B cell (primary cell): ENCODE results near the gene TLE2. TPM values are rescaled to one million over a fixed set of nuclear protein-coding genes. Genes with fewer than 3 reads are reported as not detected.

Experiments
- ATAC-seq: fragments of 200-7000 bp; cut with Tn5 transposase; one replicate; pipeline ENCODE4 v1.10.0; 2021; ENCODE audit warnings: low read depth, mild to moderate bottlenecking, moderate number of reproducible peaks, moderate library complexity
- CTCF ChIA-PET: fragments of 350-600 bp; sonication (Branson Sonifier 250); formaldehyde crosslinking; loops from one replicate; lab custom pipeline; 2021; ENCODE audit warnings: antibody characterized with exemption, inconsistent platforms; lab: Charles Lee
- POLR2A ChIA-PET: fragments of 350-600 bp; sonication (Branson Sonifier 250); formaldehyde crosslinking; loops from one replicate; lab custom pipeline; 2021; ENCODE audit warnings: antibody characterized with exemption; lab: Charles Lee
- DNase-seq: peaks from one replicate; pipeline ENCODE4 v3.0.0; 2013
- H2AFZ ChIP-seq: 2 replicates; pipeline ENCODE4 v1.6.1; 2012; ENCODE audit warnings: mild to moderate bottlenecking, low read depth, low read length; ENCODE audit not compliant: insufficient read depth, poor library complexity, severe bottlenecking
- H3K27ac ChIP-seq, 2 donors: 1 replicate in 1 of 2; 2 replicates in 1 of 2; pipeline ENCODE4 v1.5.1; 2012 to 2013; ENCODE audit warnings: low read length in 2 of 2, mild to moderate bottlenecking in 2 of 2, moderate library complexity in 1 of 2
- H3K27me3 ChIP-seq, 4 experiments: fragments of 200-600 bp in 1 of 4; sonication (generic) in 1 of 4; replicated peaks in 1 of 4; 1 replicate in 2 of 4; 2 replicates in 2 of 4; pipeline versions ENCODE4 v1.6.1 to v1.7.0; 2013 to 2016; ENCODE audit warnings: low read length in 3 of 4, mild to moderate bottlenecking in 2 of 4, mixed read lengths in 1 of 4, moderate library complexity in 1 of 4; ENCODE audit not compliant: insufficient read depth in 4 of 4, control insufficient read depth in 3 of 4; ENCODE audit errors: control extremely low read depth in 1 of 4
- H3K36me3 ChIP-seq, 2 experiments: replicated peaks in 1 of 2; 1 replicate in 1 of 2; 2 replicates in 1 of 2; pipeline versions ENCODE4 v1.6.1 to v1.7.1; 2013; ENCODE audit warnings: low read length in 1 of 2; ENCODE audit not compliant: insufficient read depth in 2 of 2, control insufficient read depth in 1 of 2; ENCODE audit errors: control extremely low read depth in 1 of 2, extremely low read depth in 1 of 2
- H3K4me1 ChIP-seq, 2 donors: fragments of 200-600 bp in 1 of 2; sonication (generic) in 1 of 2; 1 replicate in 1 of 2; 2 replicates in 1 of 2; pipeline versions ENCODE4 v1.5.1 to v1.6.1; 2013 to 2017; ENCODE audit warnings: low read length in 2 of 2; ENCODE audit not compliant: control insufficient read depth in 2 of 2, insufficient read depth in 2 of 2
- H3K4me2 ChIP-seq: replicated peaks from 2 replicates; pipeline ENCODE3; 2012; ENCODE audit warnings: mild to moderate bottlenecking, low read depth, low read length; ENCODE audit not compliant: poor library complexity, severe bottlenecking
- H3K4me3 ChIP-seq, 5 experiments: fragments of 200-600 bp in 1 of 5; sonication (generic) in 1 of 5; 1 replicate in 3 of 5; 2 replicates in 2 of 5; pipeline versions ENCODE4 v1.5.1 to v1.7.0; 2011 to 2016; ENCODE audit warnings: low read length in 4 of 5, mild to moderate bottlenecking in 4 of 5, low read depth in 2 of 5, control low read depth in 1 of 5, moderate library complexity in 1 of 5; ENCODE audit not compliant: insufficient read depth in 1 of 5; ENCODE audit errors: control extremely low read depth in 1 of 5, extremely low read depth in 1 of 5
- H3K79me2 ChIP-seq: fragments of 200-600 bp; sonication (generic); one replicate; pipeline ENCODE4 v1.6.0; 2016; ENCODE audit warnings: low read length; ENCODE audit not compliant: control insufficient read depth, insufficient read depth
- H3K9ac ChIP-seq: fragments of 200-600 bp; sonication (generic); 2 replicates; pipeline ENCODE4 v1.6.1; 2017; ENCODE audit warnings: mild to moderate bottlenecking, low read length, moderate library complexity
- H3K9me3 ChIP-seq, 3 donors: one replicate each; pipeline versions ENCODE4 v1.6.1 to v1.7.1; 2013; ENCODE audit warnings: low read length in 2 of 3; ENCODE audit not compliant: control insufficient read depth in 2 of 3, insufficient read depth in 1 of 3; ENCODE audit errors: control extremely low read depth in 1 of 3
- H4K20me1 ChIP-seq: 2 replicates; pipeline ENCODE4 v1.6.0; 2012; ENCODE audit warnings: mild to moderate bottlenecking, low read length; ENCODE audit not compliant: insufficient read depth, control insufficient read depth, poor library complexity, severe bottlenecking
- H3K27ac Mint-ChIP-seq: one replicate; pipeline ENCODE4 v1.8.0; 2021; ENCODE audit warnings: mixed read lengths
- H3K27me3 Mint-ChIP-seq: one replicate; pipeline ENCODE4 v1.8.0; 2021; ENCODE audit warnings: mixed read lengths
- H3K4me1 Mint-ChIP-seq: one replicate; pipeline ENCODE4 v1.8.0; 2021; ENCODE audit warnings: mixed read lengths
- H3K4me3 Mint-ChIP-seq: one replicate; pipeline ENCODE4 v1.8.0; 2021; ENCODE audit warnings: mixed read lengths
- H3K9me3 Mint-ChIP-seq: one replicate; pipeline ENCODE4 v1.8.0; 2022; ENCODE audit warnings: mixed read lengths; ENCODE audit not compliant: insufficient read depth
- EZH2 ChIP-seq: IDR thresholded peaks from 2 replicates; pipeline ENCODE4 v1.6.1; 2012; ENCODE audit warnings: borderline replicate concordance, low read depth, mild to moderate bottlenecking, moderate library complexity, low read length; ENCODE audit not compliant: insufficient read depth, poor library complexity, severe bottlenecking
- WGBS: methylation state at CpG from one replicate; pipeline ENCODE4 v1.1.5; 2013; ENCODE audit warnings: missing lambda C conversion rate; ENCODE audit not compliant: insufficient coverage; 5-methylcytosine and 5-hydroxymethylcytosine counted together
- intact Hi-C: fragments of 100-400 bp; cut with micrococcal nuclease; formaldehyde crosslinking; loops from one replicate; pipeline ENCODE4 v1.10.0; 2022
- polyA plus RNA-seq: library from polyadenylated mRNA; depleted of rRNA; stranded (reverse); fragments of >200 nt; gene quantifications from 2 replicates; pipeline ENCODE4 v1.2.3, GENCODE V29; 2012
- total RNA-seq, 2 donors: library from RNA; stranded (reverse); fragments of 120-200 nt in 1 of 2; gene quantifications; 1 replicate in 1 of 2; 2 replicates in 1 of 2; pipeline versions ENCODE4 v1.2.3 to v1.2.4, GENCODE V29; 2013 to 2022
- TF ChIP-seq, protein P1 (sequence below): fragments of 200-600 bp; IDR thresholded peaks from one replicate; pipeline ENCODE4 v1.8.0; 2022; ENCODE audit warnings: antibody characterized with exemption, mild to moderate bottlenecking

The TLE2 gene
- total and polyA plus RNA-seq, 2 donors (not counting 1 experiment from before 2014, with no cell fraction given) = 3.0 to 5.3 TPM

DNA sequence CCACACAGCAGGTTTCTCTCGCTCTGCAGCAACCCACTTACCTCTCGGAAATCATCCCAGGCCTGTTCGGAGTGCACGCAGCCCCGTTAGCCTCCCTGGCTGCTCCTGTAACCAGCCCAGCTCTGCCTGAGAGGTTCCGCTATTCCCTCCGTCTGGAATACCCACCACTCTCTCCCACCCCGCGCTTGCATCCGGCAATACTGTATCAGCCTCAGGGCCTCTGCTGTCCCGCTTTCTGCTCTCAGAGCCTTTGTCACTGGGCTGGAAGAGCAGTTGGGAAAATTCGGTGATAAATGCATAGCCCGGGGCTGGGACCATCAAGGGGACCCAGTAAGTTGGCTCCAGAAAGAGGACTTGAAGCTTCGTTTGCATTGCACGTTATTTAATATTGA, 52.5 kb downstream of the TLE2 start:
- Mint-ChIP-seq H3K27me3 (no peaks in the 10 kb centered on the region), H3K27ac (peak overlapping the region; percentile 72), H3K4me3 (peak overlapping the region; percentile 96), H3K9me3 (no peaks in the 10 kb centered on the region), H3K4me1 (peaks cover 18% of the 10 kb centered on the region)
- peak overlapping the region in 1 of 2 donors; percentile 31 for H3K27ac ChIP-seq
- intact Hi-C loops = loop anchor here (2.0 kb wide), 2 partner anchors 14 to 26 kb away; no protein-coding TSS in a partner anchor
- ChIA-PET POLR2A (interaction anchor here (0.7 to 1.8 kb wide), 6 partner anchors 10 to 1756 kb away, joined by 3 to 9 read pairs (median 4); no protein-coding TSS in a partner anchor), CTCF (interaction anchor here (0.9 to 2.4 kb wide), 5 partner anchors 9 to 184 kb away, joined by 3 to 9 read pairs (median 3); no protein-coding TSS in a partner anchor)
- H3K4me3 ChIP-seq = peak overlapping the region; percentile 55 to 77 (median 65)
- peak overlapping the region; percentile 76 for H2AFZ ChIP-seq
- H3K4me2 ChIP-seq = peak overlapping the region; percentile 96
- H3K79me2 ChIP-seq = no peaks in the 10 kb centered on the region
- no peaks in the 10 kb centered on the region for H3K36me3 ChIP-seq
- peaks cover 0 to 4% (median 0%) of the 10 kb centered on the region in 3 donors for H3K9me3 ChIP-seq
- no peak for ATAC-seq
- no peaks in the 10 kb centered on the region for H4K20me1 ChIP-seq
- H3K27me3 ChIP-seq = peaks cover 0 to 5% (median 0%) of the 10 kb centered on the region in 4 experiments
- DNase-seq = no peak
- H3K9ac ChIP-seq = peak overlapping the region; percentile 77
- peaks cover 14 to 27% of the 10 kb centered on the region in 2 donors for H3K4me1 ChIP-seq
- 21% methylated on average over 8 of the region's 15 CpGs for WGBS
- TF ChIP-seq, protein P1, sequence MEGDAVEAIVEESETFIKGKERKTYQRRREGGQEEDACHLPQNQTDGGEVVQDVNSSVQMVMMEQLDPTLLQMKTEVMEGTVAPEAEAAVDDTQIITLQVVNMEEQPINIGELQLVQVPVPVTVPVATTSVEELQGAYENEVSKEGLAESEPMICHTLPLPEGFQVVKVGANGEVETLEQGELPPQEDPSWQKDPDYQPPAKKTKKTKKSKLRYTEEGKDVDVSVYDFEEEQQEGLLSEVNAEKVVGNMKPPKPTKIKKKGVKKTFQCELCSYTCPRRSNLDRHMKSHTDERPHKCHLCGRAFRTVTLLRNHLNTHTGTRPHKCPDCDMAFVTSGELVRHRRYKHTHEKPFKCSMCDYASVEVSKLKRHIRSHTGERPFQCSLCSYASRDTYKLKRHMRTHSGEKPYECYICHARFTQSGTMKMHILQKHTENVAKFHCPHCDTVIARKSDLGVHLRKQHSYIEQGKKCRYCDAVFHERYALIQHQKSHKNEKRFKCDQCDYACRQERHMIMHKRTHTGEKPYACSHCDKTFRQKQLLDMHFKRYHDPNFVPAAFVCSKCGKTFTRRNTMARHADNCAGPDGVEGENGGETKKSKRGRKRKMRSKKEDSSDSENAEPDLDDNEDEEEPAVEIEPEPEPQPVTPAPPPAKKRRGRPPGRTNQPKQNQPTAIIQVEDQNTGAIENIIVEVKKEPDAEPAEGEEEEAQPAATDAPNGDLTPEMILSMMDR = no peak
- no peak for TF ChIP-seq EZH2

DNA sequence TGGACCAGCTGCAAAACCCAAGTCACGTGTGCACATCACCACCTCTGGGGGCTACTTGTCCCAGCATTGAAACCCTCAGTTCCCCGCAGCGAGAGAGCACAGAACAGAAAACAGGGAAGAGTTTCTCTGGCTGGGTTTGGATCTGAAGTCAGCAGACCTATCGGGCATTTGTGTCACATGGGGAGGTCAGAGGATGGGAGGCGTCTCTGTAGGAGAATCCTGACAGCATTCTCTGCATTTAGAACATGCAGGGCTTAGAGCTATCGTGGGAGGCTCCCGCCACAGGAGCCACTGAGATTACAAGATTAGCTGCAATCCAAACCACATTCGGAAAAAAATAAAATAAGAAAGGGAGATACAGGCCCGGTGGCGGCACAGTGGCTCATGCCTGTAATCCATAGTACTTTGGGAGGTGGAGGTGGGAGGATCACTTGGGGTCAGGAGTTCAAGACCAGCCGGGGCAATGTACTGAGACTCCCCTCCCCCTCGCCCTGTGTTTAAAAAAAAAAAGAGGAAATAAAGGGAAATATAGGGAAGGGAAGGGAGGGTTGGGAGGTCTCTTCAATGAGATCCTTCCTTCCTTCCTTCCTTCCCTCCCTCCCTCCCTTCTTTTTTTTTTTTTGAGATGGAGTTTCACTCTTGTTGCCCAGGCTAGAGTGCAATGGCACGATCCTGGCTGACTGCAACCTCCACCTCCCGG, 54.6 kb downstream of the TLE2 start:
- ATAC-seq (no peak), DNase-seq (no peak)
- H3K4me2 ChIP-seq = no peak overlapping the region
- H2AFZ ChIP-seq = no peak overlapping the region
- H3K9me3 ChIP-seq = peaks cover 0 to 4% (median 0%) of the 10 kb centered on the region in 3 donors
- no peak overlapping the region for H3K27ac Mint-ChIP-seq
- no peaks in the 10 kb centered on the region for H3K79me2 ChIP-seq
- 28% methylated on average over 4 of the region's 14 CpGs for WGBS
- H3K27ac ChIP-seq = no peak overlapping the region
- H4K20me1 ChIP-seq = no peaks in the 10 kb centered on the region
- H3K4me1 Mint-ChIP-seq = peaks cover 22% of the 10 kb centered on the region
- H3K4me3 Mint-ChIP-seq = peak overlapping the region; percentile 24
- no peaks in the 10 kb centered on the region for H3K27me3 Mint-ChIP-seq
- H3K9ac ChIP-seq = no peak overlapping the region
- peaks cover 0 to 5% (median 0%) of the 10 kb centered on the region in 4 experiments for H3K27me3 ChIP-seq
- peaks cover 18 to 35% of the 10 kb centered on the region in 2 donors for H3K4me1 ChIP-seq
- POLR2A ChIA-PET = no interaction called here
- TF ChIP-seq, protein P1 = no peak
- no peak for TF ChIP-seq EZH2
- intact Hi-C loops = no loop called here
- no peaks in the 10 kb centered on the region for H3K9me3 Mint-ChIP-seq
- no peak overlapping the region for H3K4me3 ChIP-seq
- H3K36me3 ChIP-seq = no peaks in the 10 kb centered on the region
- CTCF ChIA-PET = interaction anchor here (1.1 to 1.2 kb wide), 3 partner anchors 12 to 130 kb away, joined by 3 to 4 read pairs (median 3); no protein-coding TSS in a partner anchor
